Loucy (cell line): ENCODE measurements around the gene SPDYE5.

Experiments used
- H2AFZ ChIP-seq: fragments of 200-600 bp; sonication (generic); 2 replicates; pipeline ENCODE4 v1.6.0; 2016; ENCODE audit warnings: antibody characterized with exemption, mild to moderate bottlenecking, low read length, moderate library complexity
- H3F3A ChIP-seq: fragments of 200-600 bp; 2 replicates; pipeline ENCODE4 v1.6.0; 2016; ENCODE audit warnings: antibody characterized with exemption, low read depth, mild to moderate bottlenecking
- H3K27me3 ChIP-seq: fragments of 200-600 bp; sonication (generic); 2 replicates; pipeline ENCODE4 v1.6.1; 2014; ENCODE audit warnings: low read length, mild to moderate bottlenecking; ENCODE audit not compliant: insufficient read depth, poor library complexity, severe bottlenecking
- H3K36me3 ChIP-seq: fragments of 200-600 bp; sonication (generic); 2 replicates; pipeline ENCODE4 v1.6.1; 2016; ENCODE audit warnings: low read length; ENCODE audit not compliant: insufficient read depth
- H3K4me1 ChIP-seq: fragments of 200-600 bp; sonication (generic); 2 replicates; pipeline ENCODE4 v1.5.1; 2014; ENCODE audit warnings: low read length, mild to moderate bottlenecking; ENCODE audit not compliant: insufficient read depth, poor library complexity, severe bottlenecking
- H3K4me2 ChIP-seq: fragments of 200-600 bp; sonication (generic); 2 replicates; pipeline ENCODE4 v1.6.0; 2014; ENCODE audit warnings: antibody characterized with exemption, low read length, low read depth, mild to moderate bottlenecking; ENCODE audit not compliant: poor library complexity, severe bottlenecking
- H3K4me3 ChIP-seq: fragments of 200-600 bp; sonication (generic); 2 replicates; pipeline ENCODE4 v1.5.1; 2014; ENCODE audit warnings: low read length, mild to moderate bottlenecking, mixed read lengths; ENCODE audit not compliant: poor library complexity, severe bottlenecking
- H3K79me2 ChIP-seq: fragments of 200-600 bp; sonication (generic); 2 replicates; pipeline ENCODE4 v1.6.1; 2014; ENCODE audit warnings: low read length; ENCODE audit not compliant: insufficient read depth
- H3K9ac ChIP-seq: fragments of 200-600 bp; sonication (generic); 2 replicates; pipeline ENCODE4 v1.6.0; 2014; ENCODE audit warnings: mild to moderate bottlenecking, low read depth, low read length, moderate library complexity; ENCODE audit not compliant: poor library complexity, severe bottlenecking
- H3K9me2 ChIP-seq: fragments of 200-600 bp; sonication (generic); replicated peaks from 2 replicates; pipeline ENCODE4 v1.6.1; 2016; ENCODE audit warnings: low read depth, low read length, mixed read lengths
- H3K9me3 ChIP-seq: fragments of 200-600 bp; sonication (generic); 2 replicates; pipeline ENCODE4 v1.6.1; 2014; ENCODE audit warnings: mild to moderate bottlenecking, antibody characterized with exemption, low read length, low read depth; ENCODE audit not compliant: insufficient read depth
- H4K20me1 ChIP-seq: fragments of 200-600 bp; sonication (generic); 2 replicates; pipeline ENCODE4 v1.6.0; 2014; ENCODE audit warnings: antibody characterized with exemption, low read length, mild to moderate bottlenecking; ENCODE audit not compliant: insufficient read depth, poor library complexity, severe bottlenecking
- CTCF ChIP-seq: fragments of 200-600 bp; sonication (generic); conservative IDR thresholded peaks from 2 replicates; pipeline ENCODE4 v1.5.1; 2014; ENCODE audit warnings: mild to moderate bottlenecking, antibody characterized with exemption, low read length
- EZH2phosphoT487 ChIP-seq: fragments of 200-600 bp; IDR thresholded peaks from 2 replicates; pipeline ENCODE4 v1.6.1; 2018; ENCODE audit warnings: antibody characterized with exemption, mild to moderate bottlenecking, moderate library complexity, borderline replicate concordance

The SPDYE5 gene

GRCh38 chr7:75546237-75547015 lies 54.3 kb downstream of the SPDYE5 start:
- no peaks in the 10 kb centered on the region for H4K20me1 ChIP-seq
- H3K9ac ChIP-seq, result no peak overlapping the region
- TF ChIP-seq CTCF (no peak), EZH2phosphoT487 (no peak)
- H3K4me3 ChIP-seq, result no peak overlapping the region
- no peaks in the 10 kb centered on the region for H3F3A ChIP-seq
- H3K4me1 ChIP-seq, result no peaks in the 10 kb centered on the region
- no peaks in the 10 kb centered on the region for H3K79me2 ChIP-seq
- H2AFZ ChIP-seq, result no peak overlapping the region
- no peak overlapping the region for H3K4me2 ChIP-seq
- H3K9me2 ChIP-seq, result no peaks in the 10 kb centered on the region
- no peaks in the 10 kb centered on the region for H3K27me3 ChIP-seq
- no peaks in the 10 kb centered on the region for H3K36me3 ChIP-seq
- no peaks in the 10 kb centered on the region for H3K9me3 ChIP-seq
